Neural crest cell (in vitro differentiated cells): Measurements from ENCODE around the gene C10orf53. TPM values are rescaled to one million over a fixed set of nuclear protein-coding genes. Genes with fewer than 3 reads are reported as not detected.

Experiments used
- DNase-seq: peaks from one replicate; pipeline ENCODE4 v3.0.0; 2021; ENCODE audit warnings: low read depth, mixed read lengths, low spot score
- H3K27ac Mint-ChIP-seq: one replicate; pipeline ENCODE4 v1.8.0; 2021; ENCODE audit warnings: mild to moderate bottlenecking, mixed read lengths; ENCODE audit not compliant: unreplicated experiment
- H3K27me3 Mint-ChIP-seq: 2 replicates; pipeline ENCODE4 v1.8.0; 2021; ENCODE audit warnings: low read depth, mild to moderate bottlenecking, mixed read lengths
- H3K36me3 Mint-ChIP-seq: 2 replicates; pipeline ENCODE4 v1.8.0; 2021; ENCODE audit warnings: low read depth, mild to moderate bottlenecking, mixed read lengths
- H3K4me1 Mint-ChIP-seq: 2 replicates; pipeline ENCODE4 v1.8.0; 2021; ENCODE audit warnings: mixed read lengths
- H3K4me3 Mint-ChIP-seq: one replicate; pipeline ENCODE4 v1.8.0; 2021; ENCODE audit warnings: mild to moderate bottlenecking, mixed read lengths
- H3K9me3 Mint-ChIP-seq: 2 replicates; pipeline ENCODE4 v1.8.0; 2021; ENCODE audit warnings: mixed read lengths
- total RNA-seq: library from RNA; stranded (reverse); gene quantifications from 2 replicates; pipeline ENCODE4 v1.2.1, GENCODE V29; 2021
- TF ChIP-seq, protein P1 (sequence below): fragments of 200-600 bp; sonication (generic); conservative IDR thresholded peaks from 2 replicates; pipeline ENCODE4 v1.5.0; 2021; ENCODE audit warnings: antibody characterized with exemption, mild to moderate bottlenecking

The C10orf53 gene
- total RNA-seq, 1 donor from 2014 or later: not detected

DNA sequence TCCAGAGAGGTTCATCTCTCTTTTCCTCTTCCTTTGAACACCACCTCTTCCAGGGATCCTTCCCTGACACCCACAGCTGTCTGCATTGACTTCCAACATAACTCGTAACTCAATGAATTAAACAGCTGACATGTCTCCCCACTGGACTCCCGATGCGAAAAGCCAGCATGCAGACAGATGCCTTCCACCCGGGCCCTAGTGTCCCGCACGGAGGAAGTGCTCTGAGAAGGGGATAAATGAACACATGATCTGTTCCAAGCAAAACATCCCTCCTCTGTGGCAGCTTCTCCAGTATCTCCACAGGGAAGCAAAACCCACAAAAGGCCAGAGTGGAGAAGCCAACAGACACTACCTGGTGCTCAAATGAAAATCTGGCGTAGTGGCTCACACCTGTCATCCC is 54.4 kb downstream of the C10orf53 start:
- DNase-seq: no peak
- H3K4me1 Mint-ChIP-seq: no peaks in the 10 kb centered on the region
- TF ChIP-seq, protein P1, sequence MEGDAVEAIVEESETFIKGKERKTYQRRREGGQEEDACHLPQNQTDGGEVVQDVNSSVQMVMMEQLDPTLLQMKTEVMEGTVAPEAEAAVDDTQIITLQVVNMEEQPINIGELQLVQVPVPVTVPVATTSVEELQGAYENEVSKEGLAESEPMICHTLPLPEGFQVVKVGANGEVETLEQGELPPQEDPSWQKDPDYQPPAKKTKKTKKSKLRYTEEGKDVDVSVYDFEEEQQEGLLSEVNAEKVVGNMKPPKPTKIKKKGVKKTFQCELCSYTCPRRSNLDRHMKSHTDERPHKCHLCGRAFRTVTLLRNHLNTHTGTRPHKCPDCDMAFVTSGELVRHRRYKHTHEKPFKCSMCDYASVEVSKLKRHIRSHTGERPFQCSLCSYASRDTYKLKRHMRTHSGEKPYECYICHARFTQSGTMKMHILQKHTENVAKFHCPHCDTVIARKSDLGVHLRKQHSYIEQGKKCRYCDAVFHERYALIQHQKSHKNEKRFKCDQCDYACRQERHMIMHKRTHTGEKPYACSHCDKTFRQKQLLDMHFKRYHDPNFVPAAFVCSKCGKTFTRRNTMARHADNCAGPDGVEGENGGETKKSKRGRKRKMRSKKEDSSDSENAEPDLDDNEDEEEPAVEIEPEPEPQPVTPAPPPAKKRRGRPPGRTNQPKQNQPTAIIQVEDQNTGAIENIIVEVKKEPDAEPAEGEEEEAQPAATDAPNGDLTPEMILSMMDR: no peak
- H3K27me3 Mint-ChIP-seq: no peaks in the 10 kb centered on the region
- peaks cover 3% of the 10 kb centered on the region for H3K36me3 Mint-ChIP-seq
- no peak overlapping the region for H3K4me3 Mint-ChIP-seq
- no peak overlapping the region for H3K27ac Mint-ChIP-seq
- H3K9me3 Mint-ChIP-seq: peaks cover 5% of the 10 kb centered on the region

DNA sequence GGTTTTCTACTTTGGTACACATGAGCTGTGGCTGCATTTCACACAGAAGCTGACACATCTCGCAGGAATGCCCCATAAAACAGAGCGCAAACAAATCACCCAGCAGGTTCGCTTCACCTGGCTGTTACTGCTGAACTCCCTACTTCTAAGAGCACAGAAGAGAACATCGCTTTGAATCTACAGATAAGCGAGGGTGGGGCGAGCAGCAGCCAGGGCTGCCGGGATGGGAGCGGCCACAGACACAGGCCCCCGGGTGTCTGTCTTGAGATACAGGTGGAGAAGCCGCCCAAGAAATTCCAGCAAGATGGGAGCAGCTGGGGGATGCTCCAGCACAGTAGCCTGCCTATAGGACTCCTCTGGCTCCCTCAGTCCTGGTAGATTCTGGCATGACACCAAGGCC is 55.2 kb downstream of the C10orf53 start:
- Mint-ChIP-seq H3K9me3 (peaks cover 3% of the 10 kb centered on the region), H3K4me3 (no peak overlapping the region), H3K4me1 (no peaks in the 10 kb centered on the region), H3K27ac (no peak overlapping the region), H3K36me3 (peaks cover 3% of the 10 kb centered on the region), H3K27me3 (no peaks in the 10 kb centered on the region)
- TF ChIP-seq, protein P1: no peak
- no peak for DNase-seq

DNA sequence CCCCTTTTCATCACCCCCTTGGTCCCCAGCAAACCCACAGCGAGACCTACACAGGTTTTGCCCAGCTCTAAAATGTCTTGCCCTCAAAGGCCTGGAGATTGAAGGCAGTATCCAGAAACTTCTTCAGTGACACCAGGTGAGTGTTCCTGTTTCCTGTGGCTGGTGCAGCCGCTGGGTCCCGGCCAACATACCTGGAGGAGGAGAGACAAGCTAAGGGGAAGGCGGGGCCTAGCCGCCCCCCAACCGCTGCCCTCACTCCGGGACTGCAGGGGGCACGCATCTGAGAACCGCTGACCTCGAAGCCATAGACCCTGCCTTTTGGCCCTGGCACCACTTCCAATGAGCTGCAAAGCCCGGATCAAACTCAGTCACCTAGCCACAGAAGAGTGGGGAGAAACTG is 55.7 kb downstream of the C10orf53 start:
- Mint-ChIP-seq H3K9me3 (no peaks in the 10 kb centered on the region), H3K27ac (no peak overlapping the region), H3K4me1 (no peaks in the 10 kb centered on the region), H3K36me3 (no peaks in the 10 kb centered on the region), H3K27me3 (no peaks in the 10 kb centered on the region), H3K4me3 (no peak overlapping the region)
- TF ChIP-seq, protein P1: no peak
- no peak for DNase-seq

DNA sequence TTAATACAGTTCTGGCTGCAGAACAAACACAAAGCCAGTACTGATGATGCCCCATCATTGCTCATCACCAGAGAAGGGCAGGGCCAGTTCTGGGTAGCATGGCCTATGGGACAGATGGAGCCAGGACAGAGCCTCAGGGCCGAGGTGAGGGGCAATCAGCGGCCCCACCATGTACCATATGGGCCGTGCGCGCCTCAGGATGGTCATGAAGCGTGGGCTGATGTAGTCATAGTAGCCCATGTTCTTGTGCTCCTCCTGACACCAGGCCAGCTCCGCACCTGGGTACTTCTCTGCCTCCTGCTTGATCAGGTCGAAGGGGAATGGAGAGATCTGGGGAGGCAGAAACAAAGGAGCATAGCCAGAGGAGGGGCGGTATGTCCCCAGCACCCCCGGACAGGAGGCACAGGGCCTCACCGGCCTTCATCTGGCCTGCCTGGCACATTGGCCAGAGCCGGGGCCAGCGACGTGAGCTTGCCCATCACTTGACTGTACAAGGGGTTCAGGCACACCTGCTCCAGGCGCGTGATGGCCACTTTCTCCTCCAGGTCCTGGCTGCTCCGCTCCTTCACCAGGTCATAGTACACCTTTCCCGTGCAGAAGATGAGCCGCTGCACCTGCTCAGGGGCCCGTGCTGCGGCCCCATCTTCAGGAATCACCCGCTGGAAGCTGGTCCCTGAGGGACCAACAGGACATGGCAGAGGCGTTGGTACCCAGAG is 56.6 kb downstream of the C10orf53 start:
- TF ChIP-seq, protein P1: no peak
- no peak for DNase-seq
- H3K27me3 Mint-ChIP-seq: no peaks in the 10 kb centered on the region
- H3K27ac Mint-ChIP-seq: no peak overlapping the region
- H3K4me1 Mint-ChIP-seq: no peaks in the 10 kb centered on the region
- H3K36me3 Mint-ChIP-seq: no peaks in the 10 kb centered on the region
- H3K4me3 Mint-ChIP-seq: no peak overlapping the region
- H3K9me3 Mint-ChIP-seq: no peaks in the 10 kb centered on the region

DNA sequence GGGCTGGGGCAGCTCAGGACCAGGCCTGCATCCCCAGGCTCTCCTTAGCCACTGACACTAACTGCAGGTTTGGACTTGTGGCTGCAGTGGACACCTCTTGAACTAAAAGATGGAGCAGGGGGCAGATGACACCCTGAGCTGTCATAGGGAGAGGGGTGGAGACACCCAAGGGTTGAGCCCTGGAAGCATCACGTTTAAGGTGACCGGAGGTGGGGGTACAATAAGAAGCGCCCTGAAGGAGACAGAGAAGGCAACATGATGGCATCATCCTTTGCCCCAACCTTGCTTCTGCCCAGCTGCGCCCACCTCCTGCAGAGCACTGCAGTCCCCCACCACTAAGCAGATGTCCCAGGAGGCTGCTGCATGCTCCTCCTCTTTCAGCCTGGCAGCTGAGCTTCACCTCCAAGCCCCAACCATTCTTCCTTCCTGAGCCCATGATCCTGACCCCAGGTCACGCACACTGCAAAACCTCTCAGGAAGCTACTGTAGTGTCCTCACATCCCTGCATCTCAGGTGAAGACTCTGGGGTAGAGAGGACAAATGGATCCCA is 57.2 kb downstream of the C10orf53 start:
- no peaks in the 10 kb centered on the region for H3K9me3 Mint-ChIP-seq
- H3K27ac Mint-ChIP-seq: no peak overlapping the region
- no peak for DNase-seq
- H3K4me1 Mint-ChIP-seq: no peaks in the 10 kb centered on the region
- TF ChIP-seq, protein P1: no peak
- no peaks in the 10 kb centered on the region for H3K27me3 Mint-ChIP-seq
- no peak overlapping the region for H3K4me3 Mint-ChIP-seq
- H3K36me3 Mint-ChIP-seq: peaks cover 2% of the 10 kb centered on the region
